Type B pancreatic cell (in vitro differentiated cells): Measurements from ENCODE around the gene ETV1. TPM values are rescaled to one million over a fixed set of nuclear protein-coding genes. Genes with fewer than 3 reads are reported as not detected.
A peak's percentile ranks its signal among the peaks of the same experiment; 100 is the strongest.
"Not testable (repeated sequence)": the region's sequence is repeated elsewhere in the genome, so short reads cannot be mapped to it uniquely, and the experiment has no call there.

Source experiments
- DNase-seq: peaks from one replicate; pipeline ENCODE4 v3.0.0; 2021; ENCODE audit warnings: mixed read lengths; ENCODE audit not compliant: unreplicated experiment; ENCODE audit errors: extremely low spot score
- H3K27ac Mint-ChIP-seq: 2 replicates; pipeline ENCODE4 v1.8.0; 2021; ENCODE audit warnings: mild to moderate bottlenecking, mixed read lengths
- H3K27me3 Mint-ChIP-seq: 2 replicates; pipeline ENCODE4 v1.8.0; 2021; ENCODE audit warnings: mixed read lengths
- H3K36me3 Mint-ChIP-seq: 2 replicates; pipeline ENCODE4 v1.8.0; 2021; ENCODE audit warnings: mixed read lengths
- H3K4me1 Mint-ChIP-seq: one replicate; pipeline ENCODE4 v1.8.0; 2021; ENCODE audit warnings: mixed read lengths; ENCODE audit not compliant: unreplicated experiment
- H3K4me3 Mint-ChIP-seq: 2 replicates; pipeline ENCODE4 v1.8.0; 2021; ENCODE audit warnings: mild to moderate bottlenecking, mixed read lengths
- H3K9me3 Mint-ChIP-seq: 2 replicates; pipeline ENCODE4 v1.8.0; 2021; ENCODE audit warnings: mixed read lengths
- total RNA-seq: library from RNA; stranded (reverse); gene quantifications from 2 replicates; pipeline ENCODE4 v1.2.1, GENCODE V29; 2021; ENCODE audit warnings: low replicate concordance
- TF ChIP-seq, protein P1 (sequence below): fragments of 200-600 bp; sonication (generic); conservative IDR thresholded peaks from 2 replicates; pipeline ENCODE4 v1.5.0; 2021; ENCODE audit warnings: antibody characterized with exemption, mild to moderate bottlenecking

ETV1 gene
- total RNA-seq, 1 donor from 2014 or later: 35.6 TPM

GRCh38 chr7:13933091-13933490 lies 56.4 kb downstream of the ETV1 start:
- H3K27me3 Mint-ChIP-seq: no peaks in the 10 kb centered on the region
- H3K36me3 Mint-ChIP-seq: peaks cover 18% of the 10 kb centered on the region
- no peak for DNase-seq
- no peak overlapping the region for H3K27ac Mint-ChIP-seq
- H3K4me1 Mint-ChIP-seq: peaks cover 3% of the 10 kb centered on the region
- no peak overlapping the region for H3K4me3 Mint-ChIP-seq
- H3K9me3 Mint-ChIP-seq: no peaks in the 10 kb centered on the region
- TF ChIP-seq, protein P1, sequence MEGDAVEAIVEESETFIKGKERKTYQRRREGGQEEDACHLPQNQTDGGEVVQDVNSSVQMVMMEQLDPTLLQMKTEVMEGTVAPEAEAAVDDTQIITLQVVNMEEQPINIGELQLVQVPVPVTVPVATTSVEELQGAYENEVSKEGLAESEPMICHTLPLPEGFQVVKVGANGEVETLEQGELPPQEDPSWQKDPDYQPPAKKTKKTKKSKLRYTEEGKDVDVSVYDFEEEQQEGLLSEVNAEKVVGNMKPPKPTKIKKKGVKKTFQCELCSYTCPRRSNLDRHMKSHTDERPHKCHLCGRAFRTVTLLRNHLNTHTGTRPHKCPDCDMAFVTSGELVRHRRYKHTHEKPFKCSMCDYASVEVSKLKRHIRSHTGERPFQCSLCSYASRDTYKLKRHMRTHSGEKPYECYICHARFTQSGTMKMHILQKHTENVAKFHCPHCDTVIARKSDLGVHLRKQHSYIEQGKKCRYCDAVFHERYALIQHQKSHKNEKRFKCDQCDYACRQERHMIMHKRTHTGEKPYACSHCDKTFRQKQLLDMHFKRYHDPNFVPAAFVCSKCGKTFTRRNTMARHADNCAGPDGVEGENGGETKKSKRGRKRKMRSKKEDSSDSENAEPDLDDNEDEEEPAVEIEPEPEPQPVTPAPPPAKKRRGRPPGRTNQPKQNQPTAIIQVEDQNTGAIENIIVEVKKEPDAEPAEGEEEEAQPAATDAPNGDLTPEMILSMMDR: no peak

- Mint-ChIP-seq H3K9me3 (no peaks in the 10 kb centered on the region), H3K4me3 (no peak overlapping the region), H3K27ac (no peak overlapping the region)
These were observed 57.3 kb downstream of the ETV1 start for GRCh38 chr7:13932131-13932530.

DNA sequence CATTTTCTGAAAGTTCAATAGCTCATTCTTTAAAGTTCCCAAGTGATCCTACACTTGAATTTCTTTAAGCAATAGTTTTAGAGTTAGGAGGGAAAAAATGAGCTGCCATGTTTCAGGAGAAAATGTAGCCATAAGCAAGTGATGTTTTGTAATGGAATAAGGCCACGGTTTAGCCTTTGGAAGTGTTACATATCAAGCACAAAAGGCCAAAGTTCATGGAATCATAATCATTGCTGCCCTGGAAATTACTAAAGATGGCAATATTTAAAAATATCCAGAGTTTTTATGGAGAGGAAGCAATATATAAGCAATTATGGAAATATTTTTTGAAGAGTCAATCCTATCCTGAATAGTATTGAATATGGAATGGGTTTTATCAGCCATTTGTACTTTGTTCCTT lies 68.4 kb downstream of the ETV1 start:
- H3K4me1 Mint-ChIP-seq: peaks cover 13% of the 10 kb centered on the region
- H3K27me3 Mint-ChIP-seq: no peaks in the 10 kb centered on the region
- H3K27ac Mint-ChIP-seq: no peak overlapping the region
- H3K4me3 Mint-ChIP-seq: no peak overlapping the region
- H3K9me3 Mint-ChIP-seq: no peaks in the 10 kb centered on the region
- DNase-seq: no peak
- peaks cover 10% of the 10 kb centered on the region for H3K36me3 Mint-ChIP-seq
- TF ChIP-seq, protein P1: no peak

More at GRCh38 chr7:13932131-13932530, 57.3 kb downstream of the ETV1 start:
- DNase-seq: no peak
- TF ChIP-seq, protein P1: no peak
- peaks cover 18% of the 10 kb centered on the region for H3K36me3 Mint-ChIP-seq
- peaks cover 3% of the 10 kb centered on the region for H3K4me1 Mint-ChIP-seq
- H3K27me3 Mint-ChIP-seq: no peaks in the 10 kb centered on the region

DNA sequence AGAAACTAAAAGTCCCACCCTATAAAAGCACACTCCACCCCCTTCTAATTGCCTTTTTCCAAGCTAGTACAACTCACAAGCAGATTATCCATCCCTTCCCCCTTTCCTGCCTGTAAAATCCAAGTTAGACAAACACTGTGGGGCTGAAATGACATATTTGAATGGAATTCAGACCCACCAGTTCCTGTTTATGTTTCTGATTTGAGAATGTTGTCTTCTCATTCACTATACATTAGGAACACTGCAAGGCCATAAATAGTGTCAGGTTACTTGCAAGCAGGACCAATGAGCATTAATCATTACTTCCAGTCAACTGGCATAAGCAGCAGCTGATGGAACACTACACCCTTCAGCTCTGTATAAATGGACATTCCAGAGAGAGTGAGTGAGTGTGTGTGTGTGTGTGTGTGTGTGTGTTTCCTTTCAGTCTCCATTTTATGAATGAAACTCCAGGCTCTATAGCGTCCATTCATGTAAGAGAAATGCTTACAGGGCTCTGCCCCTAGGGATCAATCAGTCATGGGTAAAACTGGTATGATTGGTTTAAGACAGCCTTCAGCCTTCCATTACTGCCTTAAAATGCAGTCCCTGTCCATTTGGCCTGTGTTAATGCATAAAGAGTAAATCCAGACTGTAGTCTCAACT lies 69.3 kb downstream of the ETV1 start:
- peak overlapping the region; percentile 87 for H3K27ac Mint-ChIP-seq
- no peak for DNase-seq
- TF ChIP-seq, protein P1: peak; percentile 18
- peaks cover 9% of the 10 kb centered on the region for H3K36me3 Mint-ChIP-seq
- peak overlapping the region; percentile 64 for H3K4me3 Mint-ChIP-seq
- H3K4me1 Mint-ChIP-seq: peaks cover 13% of the 10 kb centered on the region
- no peaks in the 10 kb centered on the region for H3K27me3 Mint-ChIP-seq
- H3K9me3 Mint-ChIP-seq: no peaks in the 10 kb centered on the region

DNA sequence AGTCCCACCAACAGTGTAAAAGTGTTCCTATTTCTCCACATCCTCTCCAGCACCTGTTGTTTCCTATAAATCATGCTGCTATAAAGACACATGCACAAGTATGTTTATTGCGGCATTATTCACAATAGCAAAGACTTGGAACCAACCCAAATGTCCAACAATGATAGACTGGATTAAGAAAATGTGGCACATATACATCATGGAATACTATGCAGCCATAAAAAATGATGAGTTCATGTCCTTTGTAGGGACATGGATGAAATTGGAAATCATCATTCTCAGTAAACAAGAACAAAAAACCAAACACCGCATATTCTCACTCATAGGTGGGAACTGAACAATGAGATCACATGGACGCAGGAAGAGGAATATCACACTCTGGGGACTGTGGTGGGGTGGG lies 71.1 kb downstream of the ETV1 start:
- H3K4me3 Mint-ChIP-seq, H3K27ac Mint-ChIP-seq, H3K27me3 Mint-ChIP-seq, H3K36me3 Mint-ChIP-seq, DNase-seq, H3K9me3 Mint-ChIP-seq: not testable (repeated sequence)
- H3K4me1 Mint-ChIP-seq: peaks cover 13% of the 10 kb centered on the region

- not testable (repeated sequence) for H3K36me3 Mint-ChIP-seq, DNase-seq, H3K9me3 Mint-ChIP-seq, H3K27me3 Mint-ChIP-seq, H3K27ac Mint-ChIP-seq, H3K4me3 Mint-ChIP-seq
- peaks cover 17% of the 10 kb centered on the region for H3K4me1 Mint-ChIP-seq
These were observed 72.4 kb downstream of the ETV1 start for GRCh38 chr7:13917103-13917502.
